ENCODE measurements around the gene ANKRD63.

ANKRD63 gene

GRCh38 chr15:40243126-40243810 lies 39.6 kb downstream of the ANKRD63 start:
- no peak for DNase-seq (ENCODE audit: low read depth in 2 of 2)

DNA sequence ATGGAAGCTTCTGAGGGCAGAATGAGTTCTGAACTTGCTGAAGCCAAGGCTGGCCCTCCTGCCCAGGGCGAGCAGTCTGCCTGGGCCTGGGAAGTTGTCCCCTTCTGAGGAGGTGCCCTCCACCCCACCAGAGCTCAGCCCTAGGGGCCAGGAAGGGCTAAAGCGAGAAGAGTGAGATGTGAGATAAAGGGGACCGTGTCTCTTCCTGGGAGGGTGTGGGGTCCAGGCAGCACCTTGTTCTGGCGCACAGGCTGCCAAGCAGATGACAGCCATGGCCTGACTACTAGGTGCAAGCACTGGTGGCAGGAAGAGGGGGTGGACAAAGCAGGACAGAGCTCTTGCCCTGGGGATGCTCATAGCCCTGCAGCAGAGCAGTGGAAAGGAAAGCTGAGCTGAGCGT lies 40.3 kb downstream of the ANKRD63 start:
- no peak for DNase-seq (ENCODE audit: low read depth in 2 of 2)

- no peak for DNase-seq (ENCODE audit: low read depth in 2 of 2)
Measured at GRCh38 chr15:40242213-40242599, 40.7 kb downstream of the ANKRD63 start.

DNA sequence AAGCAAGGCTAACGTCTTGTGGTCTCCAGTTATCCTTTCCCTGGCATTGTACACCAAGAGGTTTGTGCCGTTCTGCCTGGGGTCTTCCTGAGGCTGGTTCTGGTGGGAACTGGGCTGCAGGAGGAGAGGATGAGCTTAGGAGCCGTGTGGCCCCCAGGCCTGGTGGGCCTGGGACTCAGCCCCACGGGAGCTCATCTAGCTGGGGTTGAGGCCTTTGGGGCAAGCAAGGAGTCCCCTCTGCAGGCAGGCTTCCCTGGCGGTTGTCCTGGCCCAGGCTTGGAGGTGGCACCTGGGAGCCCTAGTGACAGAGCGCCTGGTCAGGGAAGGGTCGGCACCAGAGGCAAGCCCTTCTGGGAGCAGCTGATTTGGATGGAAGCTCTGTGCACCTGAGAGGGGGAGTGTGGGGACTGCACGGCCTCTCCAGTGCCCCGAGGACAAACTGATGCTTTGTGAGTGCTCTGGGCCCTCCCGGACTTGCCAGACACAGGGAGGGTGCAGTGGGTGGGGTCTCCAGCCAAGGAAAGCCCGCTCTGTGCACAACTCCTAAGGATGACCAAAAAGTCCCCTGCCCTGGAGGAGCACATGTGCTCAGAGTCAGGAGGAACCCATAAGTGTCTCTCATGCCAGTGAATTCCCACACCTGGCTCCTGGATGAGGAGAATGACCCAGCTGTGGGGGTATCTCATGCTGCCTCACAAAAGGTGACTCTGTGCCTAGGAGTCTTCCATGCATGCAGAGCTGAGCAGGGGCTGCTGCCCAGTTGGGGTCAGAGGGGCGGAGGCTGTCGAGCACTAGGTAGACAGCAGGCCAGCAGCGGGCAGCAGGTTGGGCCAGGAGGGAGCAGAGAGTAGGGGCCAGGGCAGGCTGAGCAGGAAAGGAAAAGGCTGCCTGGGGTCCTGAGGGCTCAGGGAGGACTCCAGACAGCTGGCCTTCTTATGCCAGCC lies 41.3 kb downstream of the ANKRD63 start:
- DNase-seq (ENCODE audit: low read depth in 2 of 2) = no peak

DNA sequence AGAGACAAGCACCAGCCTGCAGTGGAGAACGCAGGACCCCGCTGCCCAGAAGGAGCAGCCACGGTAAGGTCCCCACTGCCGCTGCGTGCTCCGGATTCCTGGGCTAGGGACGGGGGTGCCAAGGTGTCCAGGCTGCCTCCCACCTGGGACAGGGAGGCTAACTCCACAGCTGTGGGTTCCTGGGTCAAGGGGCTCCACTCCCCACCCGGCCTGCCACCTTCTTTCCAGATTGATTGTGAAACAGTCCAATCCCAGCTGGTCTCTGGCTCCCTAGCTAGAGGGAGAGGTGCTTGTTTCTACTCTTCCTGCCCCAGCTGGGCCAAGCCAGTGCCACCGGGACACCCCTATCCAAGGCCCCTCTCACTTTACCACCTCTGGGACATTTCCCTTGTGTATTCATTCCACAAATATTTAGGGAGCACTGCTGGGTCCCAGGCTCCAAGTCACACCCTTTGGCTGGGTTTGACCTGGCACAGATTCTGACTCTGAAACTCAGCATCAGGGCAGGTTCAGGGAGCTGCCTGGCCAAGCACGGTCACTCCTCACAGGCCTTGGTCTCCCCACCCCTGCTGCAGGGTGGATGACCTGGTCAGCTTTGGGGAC lies 42.1 kb downstream of the ANKRD63 start:
- DNase-seq (ENCODE audit: low read depth in 2 of 2) = no peak

DNA sequence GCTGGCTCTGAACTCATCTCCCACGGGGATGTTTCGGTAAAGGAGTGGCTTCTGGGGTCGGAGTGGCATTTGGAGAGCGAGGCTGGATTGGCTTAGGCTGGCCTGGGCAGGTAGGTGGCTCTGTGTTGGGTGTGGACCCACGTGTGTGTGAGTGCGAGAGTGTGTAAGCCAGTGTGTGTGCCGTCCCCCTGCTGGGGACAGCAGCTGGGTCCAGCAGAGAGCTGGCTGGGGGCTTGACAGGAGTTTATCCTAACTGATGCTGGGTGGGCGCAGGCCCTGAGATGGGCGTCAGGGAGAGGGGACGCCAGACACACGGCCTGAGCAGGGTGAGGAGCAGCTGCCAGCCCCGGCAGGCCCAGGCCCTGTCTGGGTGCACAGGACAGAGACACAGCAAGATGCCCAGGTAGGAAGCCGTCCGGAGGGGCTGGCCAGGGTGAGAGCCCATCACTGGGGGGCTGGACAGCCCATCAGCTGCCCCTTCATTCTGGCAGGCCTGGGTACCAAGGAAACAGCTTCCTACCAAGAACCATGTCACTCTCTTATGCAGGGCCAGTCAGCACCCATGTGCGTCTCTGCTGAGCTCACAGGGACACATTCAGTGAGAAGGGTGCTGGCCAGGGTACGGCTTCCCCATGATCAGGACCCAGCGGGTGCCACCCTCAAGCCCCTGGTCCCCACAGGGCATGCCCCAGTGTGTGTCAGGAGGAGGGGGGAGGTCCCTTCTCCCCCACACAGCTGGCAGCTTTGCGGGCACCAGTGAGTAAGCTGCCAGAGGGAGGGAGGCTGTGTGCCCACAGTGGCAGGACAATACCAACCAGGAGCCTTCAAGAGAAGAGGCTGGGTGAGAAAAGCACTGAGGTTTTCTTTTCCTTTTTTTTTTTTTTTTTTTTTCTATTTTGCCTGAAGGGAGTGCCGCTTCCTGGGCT lies 42.9 kb downstream of the ANKRD63 start:
- DNase-seq (ENCODE audit: low read depth in 2 of 2) = no peak

DNA sequence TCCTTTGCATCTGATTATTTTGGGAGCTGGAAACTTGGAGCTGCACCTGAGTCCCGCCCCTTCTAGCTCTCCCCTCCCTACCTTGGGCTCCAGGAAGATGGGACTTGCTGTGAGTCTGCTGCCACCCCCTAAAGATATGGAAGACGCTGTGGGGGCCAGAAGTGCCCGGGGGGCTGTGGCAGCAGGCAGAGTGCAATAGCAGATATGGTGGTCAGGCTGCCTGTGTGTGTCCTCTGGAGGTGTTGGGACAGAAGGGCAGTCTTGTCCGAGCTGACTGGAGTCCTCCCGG lies 43.5 kb downstream of the ANKRD63 start:
- no peak for DNase-seq (ENCODE audit: low read depth in 2 of 2)

DNA sequence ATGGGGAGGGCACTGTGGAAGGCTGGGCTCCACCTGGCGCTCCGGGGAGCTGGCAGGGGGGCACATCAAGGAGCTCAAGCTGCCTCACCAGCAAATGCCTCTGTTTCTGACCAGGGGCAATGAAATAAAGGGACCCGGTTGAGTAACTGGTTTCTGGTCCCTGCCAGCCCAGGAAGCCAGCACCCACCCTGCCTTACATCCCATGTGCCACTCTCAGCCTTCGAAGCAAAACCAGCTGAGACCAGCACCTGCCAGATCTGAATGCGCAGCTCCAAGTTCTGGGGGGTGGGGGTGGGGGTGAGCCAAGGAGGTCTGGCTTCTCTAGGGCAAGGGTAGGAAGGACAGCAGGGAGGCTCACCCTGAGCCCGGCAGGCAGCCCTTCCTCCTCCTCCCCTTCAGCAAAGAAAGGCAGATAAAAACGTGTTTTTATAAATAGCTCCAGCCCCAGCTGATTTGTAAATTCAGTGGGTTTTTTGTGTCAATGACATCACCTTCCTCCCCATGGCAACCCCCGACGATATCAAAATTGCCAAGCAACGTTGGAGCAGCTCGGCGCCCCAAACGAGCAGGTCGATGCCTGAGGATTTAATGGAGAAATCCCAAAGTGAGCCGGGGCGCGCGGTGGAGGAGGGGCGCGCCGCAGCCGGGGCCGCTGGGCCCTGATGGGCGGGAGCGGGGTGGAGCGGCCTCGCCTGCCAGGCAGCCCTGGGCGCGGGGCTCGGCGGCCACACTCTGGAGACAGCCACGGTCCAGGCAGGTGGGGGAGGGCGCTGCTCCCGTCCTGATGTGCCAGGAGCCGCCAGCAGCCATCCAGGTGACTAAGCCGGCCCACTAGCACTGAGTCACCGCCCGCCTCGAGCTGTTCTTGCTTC lies 44.1 kb downstream of the ANKRD63 start, which contains the start of gene PAK6:
Gene PAK6, plus strand, starts transcription at position 532 of the 872 bp plus-strand sequence. CDS start 25,723 bp downstream, outside the sequence.
- DNase-seq (ENCODE audit: low read depth in 2 of 2) = peak; percentile 9 to 27

DNA sequence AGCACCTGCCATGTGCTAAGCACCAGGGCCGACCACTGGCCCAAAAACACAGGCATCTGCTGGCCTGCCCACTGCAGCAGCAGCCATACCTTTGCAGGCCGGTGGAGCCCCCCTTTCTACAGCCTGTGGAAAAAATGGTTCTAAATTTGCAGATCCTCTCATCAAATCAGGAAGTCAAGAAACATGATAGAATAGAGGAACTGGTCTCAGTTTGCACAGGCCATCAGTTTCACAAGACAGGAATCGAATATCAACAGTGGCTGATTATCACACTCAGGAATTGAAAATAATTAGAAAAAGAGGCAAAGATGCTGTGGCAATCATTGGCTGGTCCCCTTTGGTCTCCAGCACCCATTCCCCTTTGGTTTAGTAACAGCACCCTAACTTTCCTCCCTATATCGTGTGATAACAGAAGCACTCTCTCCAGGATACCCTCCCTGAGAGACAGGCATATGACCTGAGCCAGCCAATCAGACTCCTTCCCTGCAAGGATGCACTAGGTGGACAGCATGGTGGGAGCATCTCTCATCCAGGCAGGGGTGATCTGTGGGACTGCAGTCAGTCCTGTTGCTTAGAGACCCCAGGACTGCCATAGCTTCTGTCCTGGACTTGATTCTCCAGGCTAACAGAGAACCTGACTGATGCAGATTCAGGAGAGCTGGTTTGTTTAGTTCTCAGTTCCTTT lies 47.5 kb downstream of the ANKRD63 start:
- DNase-seq (ENCODE audit: low read depth in 2 of 2) = no peak

DNA sequence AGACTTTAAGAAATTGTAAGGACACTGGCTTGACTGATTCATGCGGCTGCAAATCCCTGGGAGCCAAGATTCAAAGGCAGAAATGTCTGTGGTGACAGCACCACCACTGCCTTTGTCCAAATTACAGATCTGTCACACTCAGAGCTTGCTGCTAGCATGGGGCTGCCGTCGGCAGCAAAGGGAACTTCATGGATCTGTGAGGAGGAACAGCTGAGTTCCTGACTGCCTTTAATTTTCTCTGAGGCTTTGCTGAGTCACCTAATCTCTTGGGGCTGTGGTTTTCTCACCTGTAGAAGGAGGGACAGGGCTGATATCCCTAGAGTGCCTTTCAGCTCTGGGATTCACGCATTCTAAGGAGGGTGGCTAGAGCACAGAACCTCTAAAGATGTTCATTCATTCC lies 48.1 kb downstream of the ANKRD63 start:
- DNase-seq (ENCODE audit: low read depth in 2 of 2) = no peak

DNA sequence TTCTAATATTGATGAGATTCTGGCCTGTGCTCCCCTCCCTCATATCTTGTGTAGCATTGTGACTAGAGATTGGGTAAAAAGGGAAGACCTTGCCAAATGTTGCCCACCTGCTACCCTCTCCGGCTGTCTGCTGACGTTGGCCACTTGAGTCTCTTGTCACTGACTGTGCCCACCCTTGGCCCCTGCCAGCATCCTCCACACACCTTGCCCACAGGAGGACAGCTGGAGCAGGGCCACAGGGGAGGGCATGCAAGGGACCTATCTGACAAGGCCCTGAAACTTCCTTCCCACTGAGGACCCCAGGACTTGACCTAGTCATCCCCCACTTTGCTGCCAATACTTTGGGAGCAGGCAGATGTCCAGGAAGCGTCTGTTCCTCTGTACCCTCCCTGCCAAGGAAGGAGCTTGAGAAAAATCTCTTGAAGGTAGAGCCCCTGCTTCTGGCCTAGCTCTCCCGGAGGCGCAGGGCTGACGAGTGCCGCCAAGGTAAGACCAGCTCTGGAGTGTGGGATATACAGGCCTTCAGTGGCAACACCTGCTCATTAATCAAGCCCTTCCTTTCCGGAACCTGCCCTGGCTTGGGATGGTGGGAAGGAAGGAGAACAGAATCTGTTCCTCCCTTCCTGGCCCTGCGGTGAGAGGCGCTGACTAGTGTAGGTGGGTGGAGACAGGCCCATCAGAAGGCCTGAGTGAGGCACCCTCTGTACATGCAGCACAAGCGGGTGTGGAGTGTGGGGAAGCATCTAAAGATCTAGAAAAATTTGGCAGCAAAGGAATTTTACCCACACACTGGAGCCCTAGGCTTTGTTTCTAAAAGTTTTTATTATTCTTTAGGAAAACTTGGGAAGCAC lies 48.9 kb downstream of the ANKRD63 start:
- DNase-seq (ENCODE audit: low read depth in 2 of 2) = no peak

DNA sequence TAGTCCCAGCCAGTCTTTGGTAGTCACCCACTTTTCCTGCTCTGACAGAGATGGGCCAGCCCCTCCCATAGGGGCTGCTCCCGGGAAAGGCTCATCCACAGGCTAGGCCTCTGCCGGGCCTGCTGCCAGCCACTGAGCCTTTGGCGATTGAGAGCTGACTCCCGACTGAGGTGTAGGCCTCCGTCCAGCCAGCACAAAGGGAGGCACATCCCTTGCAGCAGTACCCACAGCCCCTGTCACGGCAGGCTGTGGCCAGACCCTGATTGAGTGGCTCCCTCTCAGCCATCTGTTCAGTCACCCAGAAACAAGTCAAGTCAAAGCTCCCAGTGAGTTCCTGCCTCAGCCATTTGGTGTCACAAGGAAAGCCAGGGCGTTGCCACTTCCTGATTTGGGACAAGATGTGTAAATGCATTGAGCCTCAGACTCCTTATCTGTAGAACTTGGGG lies 50.2 kb downstream of the ANKRD63 start:
- no peak for DNase-seq (ENCODE audit: low read depth in 2 of 2)
